GM23248 (cell line): ENCODE data around the gene WFDC1. TPM values are rescaled to one million over a fixed set of nuclear protein-coding genes. Genes with fewer than 3 reads are reported as not detected.

Source experiments
- DNase-seq: peaks from one replicate; pipeline ENCODE4 v3.0.0-alpha.2; 2015
- H2AFZ ChIP-seq: fragments of 200-600 bp; sonication (generic); 2 replicates; pipeline ENCODE4 v1.6.1; 2016; ENCODE audit warnings: antibody characterized with exemption
- H3F3A ChIP-seq: fragments of 200-600 bp; sonication (generic); 2 replicates; pipeline ENCODE4 v1.6.1; 2016; ENCODE audit warnings: mild to moderate bottlenecking, antibody characterized with exemption, mixed run types; ENCODE audit not compliant: insufficient read depth
- H3K27ac ChIP-seq: fragments of 200-600 bp; sonication (generic); 2 replicates; pipeline ENCODE4 v1.5.1; 2016; ENCODE audit warnings: mild to moderate bottlenecking
- H3K27me3 ChIP-seq: fragments of 200-600 bp; sonication (generic); replicated peaks from 2 replicates; pipeline ENCODE4 v1.6.1; 2016; ENCODE audit warnings: mild to moderate bottlenecking; ENCODE audit not compliant: insufficient read depth
- H3K36me3 ChIP-seq: fragments of 200-600 bp; sonication (generic); 2 replicates; pipeline ENCODE4 v1.6.1; 2016; ENCODE audit warnings: low read depth, mild to moderate bottlenecking
- H3K4me1 ChIP-seq: fragments of 200-600 bp; sonication (generic); 2 replicates; pipeline ENCODE4 v1.6.1; 2016; ENCODE audit warnings: mild to moderate bottlenecking; ENCODE audit not compliant: insufficient read depth
- H3K4me2 ChIP-seq: fragments of 200-600 bp; sonication (generic); one replicate; pipeline ENCODE4 v1.6.1; 2016; ENCODE audit warnings: mild to moderate bottlenecking; ENCODE audit not compliant: unreplicated experiment
- H3K4me3 ChIP-seq: fragments of 200-600 bp; sonication (generic); 2 replicates; pipeline ENCODE4 v1.5.1; 2016; ENCODE audit warnings: mild to moderate bottlenecking
- H3K79me2 ChIP-seq: fragments of 200-600 bp; sonication (generic); 2 replicates; pipeline ENCODE4 v1.6.1; 2016; ENCODE audit warnings: mild to moderate bottlenecking; ENCODE audit not compliant: insufficient read depth
- H3K9ac ChIP-seq: fragments of 200-600 bp; sonication (generic); 2 replicates; pipeline ENCODE4 v1.6.1; 2016; ENCODE audit warnings: mild to moderate bottlenecking
- H3K9me2 ChIP-seq: fragments of 200-600 bp; sonication (generic); 2 replicates; pipeline ENCODE4 v1.6.1; 2016; ENCODE audit warnings: mixed run types, mild to moderate bottlenecking, moderate library complexity; ENCODE audit not compliant: insufficient read depth
- H3K9me3 ChIP-seq: fragments of 200-600 bp; sonication (generic); one replicate; pipeline ENCODE4 v1.6.1; 2017; ENCODE audit warnings: low read depth
- H4K20me1 ChIP-seq: fragments of 200-600 bp; sonication (generic); 2 replicates; pipeline ENCODE4 v1.6.0; 2016; ENCODE audit not compliant: insufficient read depth
- EZH2 ChIP-seq: fragments of 200-600 bp; sonication (generic); IDR thresholded peaks from 2 replicates; pipeline ENCODE4 v1.6.1; 2018; ENCODE audit warnings: antibody characterized with exemption, mild to moderate bottlenecking; ENCODE audit not compliant: insufficient read depth, poor library complexity, severe bottlenecking
- EZH2phosphoT487 ChIP-seq: fragments of 200-600 bp; sonication (generic); IDR thresholded peaks from 2 replicates; pipeline ENCODE4 v1.6.1; 2018; ENCODE audit warnings: antibody characterized with exemption, moderate library complexity, mild to moderate bottlenecking, low read depth; ENCODE audit not compliant: insufficient read depth
- WGBS, 2 experiments: methylation state at CpG; one replicate each; pipeline ENCODE4 v1.1.6; 2015 to 2017; ENCODE audit warnings: low lambda C conversion rate in 2 of 2, low coverage in 1 of 2; ENCODE audit errors: missing lambda C conversion rate in 2 of 2; 5-methylcytosine and 5-hydroxymethylcytosine counted together
- in situ Hi-C: fragments of 300-500 bp; cut with MboI; formaldehyde crosslinking; loops from 2 replicates; pipeline ENCODE4 v1.15.0; 2020
- polyA plus RNA-seq: library from polyadenylated mRNA; unstranded; fragments of >200 nt; fragmentation: Nextera tagmentation; extraction: Ambion mirVana; gene quantifications from 2 replicates; pipeline ENCODE4 v1.2.1, GENCODE V29; 2016
- total RNA-seq: library from RNA; depleted of rRNA; stranded (reverse); fragments of >200 nt; shearing (Covaris generic); gene quantifications from 2 replicates; pipeline ENCODE4 v1.2.3, GENCODE V29; 2014

WFDC1 gene
- total and polyA plus RNA-seq, 2 experiments from 2014 or later: 0.35 to 0.76 TPM

GRCh38 chr16:84369105-84369504 is 74.4 kb downstream of the WFDC1 start:
- Histone ChIP-seq H3K9me2 (no peaks in the 10 kb centered on the region), H3K9ac (no peak overlapping the region), H3K36me3 (no peaks in the 10 kb centered on the region), H3K4me2 (no peak overlapping the region), H3K27ac (no peak overlapping the region), H2AFZ (no peak overlapping the region), H3K9me3 (no peaks in the 10 kb centered on the region), H3K79me2 (no peaks in the 10 kb centered on the region), H3K4me1 (no peaks in the 10 kb centered on the region), H4K20me1 (no peaks in the 10 kb centered on the region), H3F3A (no peaks in the 10 kb centered on the region), H3K4me3 (no peak overlapping the region), H3K27me3 (peaks cover 71% of the 10 kb centered on the region)
- DNase-seq: no peak
- WGBS, 2 experiments: 35 to 40% methylated on average over 7 of the region's 7 CpGs
- TF ChIP-seq EZH2: no peak
- TF ChIP-seq EZH2phosphoT487: no peak
- in situ Hi-C loops: no loop called here

GRCh38 chr16:84369938-84370627 is 75.4 kb downstream of the WFDC1 start:
- no peaks in the 10 kb centered on the region for H3K36me3 ChIP-seq
- H3K27ac ChIP-seq: no peak overlapping the region
- in situ Hi-C loops: no loop called here
- H3K4me1 ChIP-seq: no peaks in the 10 kb centered on the region
- no peak overlapping the region for H3K9ac ChIP-seq
- no peaks in the 10 kb centered on the region for H4K20me1 ChIP-seq
- H3K27me3 ChIP-seq: peaks cover 81% of the 10 kb centered on the region
- no peak overlapping the region for H3K4me2 ChIP-seq
- H2AFZ ChIP-seq: no peak overlapping the region
- no peaks in the 10 kb centered on the region for H3K79me2 ChIP-seq
- no peaks in the 10 kb centered on the region for H3F3A ChIP-seq
- 43 to 48% methylated on average over 11 of the region's 11 CpGs for WGBS, 2 experiments
- H3K9me3 ChIP-seq: no peaks in the 10 kb centered on the region
- TF ChIP-seq EZH2 (no peak), EZH2phosphoT487 (no peak)
- H3K9me2 ChIP-seq: no peaks in the 10 kb centered on the region
- H3K4me3 ChIP-seq: no peak overlapping the region
- DNase-seq: no peak

- H3K36me3 ChIP-seq: no peaks in the 10 kb centered on the region
- no peak overlapping the region for H3K4me3 ChIP-seq
- in situ Hi-C loops: no loop called here
- no peak overlapping the region for H3K27ac ChIP-seq
- H3K4me1 ChIP-seq: no peaks in the 10 kb centered on the region
- no peak overlapping the region for H2AFZ ChIP-seq
- no peaks in the 10 kb centered on the region for H4K20me1 ChIP-seq
- H3K79me2 ChIP-seq: no peaks in the 10 kb centered on the region
- H3K9ac ChIP-seq: no peak overlapping the region
- no peak for TF ChIP-seq EZH2
- TF ChIP-seq EZH2phosphoT487: no peak
- 33 to 42% methylated on average over 7 to 8 of the region's 8 CpGs for WGBS, 2 experiments
- H3F3A ChIP-seq: no peaks in the 10 kb centered on the region
- no peaks in the 10 kb centered on the region for H3K9me2 ChIP-seq
- no peaks in the 10 kb centered on the region for H3K9me3 ChIP-seq
- peaks cover 87% of the 10 kb centered on the region for H3K27me3 ChIP-seq
- DNase-seq: no peak
- H3K4me2 ChIP-seq: no peak overlapping the region
Measured at GRCh38 chr16:84370723-84371552, 76.3 kb downstream of the WFDC1 start.

- DNase-seq: no peak
- H3K27me3 ChIP-seq: peaks cover 85% of the 10 kb centered on the region
Measured at GRCh38 chr16:84371553-84371865, 76.8 kb downstream of the WFDC1 start.

More at GRCh38 chr16:84371553-84371865, 76.8 kb downstream of the WFDC1 start:
- in situ Hi-C loops: no loop called here
- Histone ChIP-seq H3K9me3 (no peaks in the 10 kb centered on the region), H3F3A (no peaks in the 10 kb centered on the region), H3K27ac (no peak overlapping the region), H3K9ac (no peak overlapping the region), H3K4me2 (no peak overlapping the region), H3K9me2 (no peaks in the 10 kb centered on the region), H3K36me3 (no peaks in the 10 kb centered on the region), H3K4me1 (no peaks in the 10 kb centered on the region), H3K4me3 (no peak overlapping the region), H3K79me2 (no peaks in the 10 kb centered on the region), H2AFZ (no peak overlapping the region), H4K20me1 (no peaks in the 10 kb centered on the region)
- WGBS, 2 experiments: 58 to 68% methylated on average over 4 of the region's 4 CpGs
- TF ChIP-seq EZH2 (no peak), EZH2phosphoT487 (no peak)
